MM.1S (cell line): Measurements from ENCODE around the gene FAF2.

ENCODE experiments used
- DNase-seq: peaks from one replicate; pipeline ENCODE4 v3.0.0-alpha.2; 2015
- H2AFZ ChIP-seq: fragments of 300-600 bp; sonication (generic); 2 replicates; pipeline ENCODE4 v1.6.0; 2016; ENCODE audit warnings: antibody characterized with exemption, low read length
- H3F3A ChIP-seq: fragments of 300-600 bp; sonication (generic); 2 replicates; pipeline ENCODE4 v1.6.1; 2016; ENCODE audit warnings: mild to moderate bottlenecking, antibody characterized with exemption, low read length, moderate library complexity, mixed read lengths; ENCODE audit not compliant: insufficient read depth
- H3K27ac ChIP-seq: fragments of 300-600 bp; sonication (generic); 2 replicates; pipeline ENCODE4 v1.5.1; 2016; ENCODE audit warnings: mild to moderate bottlenecking, low read length
- H3K27me3 ChIP-seq: fragments of 300-600 bp; sonication (generic); replicated peaks from 2 replicates; pipeline ENCODE4 v1.6.0; 2016; ENCODE audit warnings: low read length; ENCODE audit not compliant: insufficient read depth
- H3K36me3 ChIP-seq: fragments of 300-600 bp; sonication (generic); replicated peaks from 2 replicates; pipeline ENCODE4 v1.6.1; 2016; ENCODE audit warnings: mild to moderate bottlenecking, low read length, mixed read lengths; ENCODE audit not compliant: insufficient read depth
- H3K4me1 ChIP-seq: fragments of 300-600 bp; sonication (generic); 2 replicates; pipeline ENCODE4 v1.6.1; 2016; ENCODE audit warnings: low read length, mixed read lengths
- H3K4me2 ChIP-seq: fragments of 300-600 bp; sonication (generic); 2 replicates; pipeline ENCODE4 v1.6.0; 2016; ENCODE audit warnings: low read depth, low read length
- H3K4me3 ChIP-seq: fragments of 300-600 bp; sonication (generic); 2 replicates; pipeline ENCODE4 v1.5.1; 2016; ENCODE audit warnings: low read length, mixed read lengths
- H3K79me2 ChIP-seq: fragments of 300-600 bp; sonication (generic); 2 replicates; pipeline ENCODE4 v1.6.1; 2016; ENCODE audit warnings: mixed run types, low read length, mixed read lengths
- H3K9ac ChIP-seq: fragments of 300-600 bp; sonication (generic); 2 replicates; pipeline ENCODE4 v1.6.1; 2016; ENCODE audit warnings: low read length, mixed read lengths
- H3K9me2 ChIP-seq: fragments of 300-600 bp; sonication (generic); replicated peaks from 2 replicates; pipeline ENCODE4 v1.6.1; 2016; ENCODE audit warnings: mild to moderate bottlenecking, low read length, mixed read lengths; ENCODE audit not compliant: insufficient read depth
- H3K9me3 ChIP-seq: fragments of 300-600 bp; sonication (generic); replicated peaks from 2 replicates; pipeline ENCODE4 v1.6.1; 2016; ENCODE audit warnings: mild to moderate bottlenecking, low read length, mixed read lengths; ENCODE audit not compliant: insufficient read depth
- H4K20me1 ChIP-seq: fragments of 300-600 bp; sonication (generic); 2 replicates; pipeline ENCODE4 v1.6.1; 2016; ENCODE audit warnings: mild to moderate bottlenecking, low read length, moderate library complexity, mixed read lengths; ENCODE audit not compliant: insufficient read depth
- CTCF ChIP-seq: fragments of 300-600 bp; sonication (generic); IDR thresholded peaks from 2 replicates; pipeline ENCODE4 v1.5.1; 2016; ENCODE audit warnings: antibody characterized with exemption, low read length, mixed read lengths
- EZH2 ChIP-seq: fragments of 300-600 bp; sonication (generic); optimal IDR thresholded peaks from 2 replicates; pipeline ENCODE3; 2017; ENCODE audit warnings: low read depth, mild to moderate bottlenecking, antibody characterized with exemption, low read length, mixed read lengths
- EZH2phosphoT487 ChIP-seq: fragments of 300-600 bp; sonication (generic); IDR thresholded peaks from 2 replicates; pipeline ENCODE4 v1.6.1; 2018; ENCODE audit warnings: antibody characterized with exemption, low read length

Gene FAF2

GRCh38 chr5:176446028-176446665 lies 2.0 kb upstream of the FAF2 start:
- no peak overlapping the region for H2AFZ ChIP-seq
- no peak for DNase-seq
- no peak overlapping the region for H3K4me3 ChIP-seq
- no peak overlapping the region for H3K27ac ChIP-seq
- H3K79me2 ChIP-seq = peaks cover 29% of the 10 kb centered on the region
- H3F3A ChIP-seq = no peaks in the 10 kb centered on the region
- no peaks in the 10 kb centered on the region for H3K9me3 ChIP-seq
- no peak overlapping the region for H3K4me2 ChIP-seq
- H4K20me1 ChIP-seq = no peaks in the 10 kb centered on the region
- no peaks in the 10 kb centered on the region for H3K9me2 ChIP-seq
- H3K4me1 ChIP-seq = 0 out of 2 replicates have a peak, but pooled peaks cover 4% of the 10 kb centered on the region
- no peak overlapping the region for H3K9ac ChIP-seq
- no peaks in the 10 kb centered on the region for H3K36me3 ChIP-seq
- TF ChIP-seq EZH2phosphoT487 (no peak), CTCF (no peak), EZH2 (no peak)
- H3K27me3 ChIP-seq = peaks cover 6% of the 10 kb centered on the region; the same call in 1 of the 2 replicates

- peaks cover 2% of the 10 kb centered on the region; the same call in 1 of the 2 replicates for H3K27me3 ChIP-seq
- H4K20me1 ChIP-seq = no peaks in the 10 kb centered on the region
- TF ChIP-seq CTCF = no peak
- TF ChIP-seq EZH2 = no peak
- TF ChIP-seq EZH2phosphoT487 = no peak
- no peak for DNase-seq
- H3K9ac ChIP-seq = peak overlapping the region; percentile 85
- H3K4me2 ChIP-seq = peak overlapping the region; percentile 87
- H3K9me2 ChIP-seq = no peaks in the 10 kb centered on the region
- H3K79me2 ChIP-seq = peaks cover 35% of the 10 kb centered on the region
- peak overlapping the region; percentile 83 for H3K27ac ChIP-seq
- H3K36me3 ChIP-seq = no peaks in the 10 kb centered on the region
- no peaks in the 10 kb centered on the region for H3F3A ChIP-seq
- H3K4me3 ChIP-seq = peak overlapping the region; percentile 93
- peak overlapping the region; percentile 98 for H2AFZ ChIP-seq
- 0 out of 2 replicates have a peak, but pooled peaks cover 4% of the 10 kb centered on the region for H3K4me1 ChIP-seq
- no peaks in the 10 kb centered on the region for H3K9me3 ChIP-seq
These were observed 1.1 kb upstream of the FAF2 start for GRCh38 chr5:176446884-176447590.

DNA sequence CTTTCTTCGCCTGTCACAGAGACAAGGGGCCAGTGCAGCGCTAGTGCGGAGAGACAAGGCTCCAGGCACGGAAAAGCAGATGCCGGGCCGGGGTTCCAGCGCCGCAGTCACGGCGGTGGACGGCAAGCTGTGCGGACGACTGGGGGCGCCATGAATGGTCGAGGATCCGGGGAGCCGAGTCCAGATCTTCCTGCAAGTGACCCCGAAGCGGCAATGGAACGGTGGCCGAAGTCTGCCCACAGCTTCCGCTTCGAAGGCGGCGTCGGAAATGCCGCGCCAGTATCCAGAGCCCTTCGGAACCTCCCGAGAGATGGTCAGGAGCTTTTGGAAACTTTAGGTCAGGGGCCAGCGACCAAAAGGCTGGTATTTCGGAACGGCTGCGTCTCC lies 601 bp upstream of the FAF2 start:
- Histone ChIP-seq H3K4me2 (peak overlapping the region; percentile 87), H3K9ac (peak overlapping the region; percentile 85), H3K36me3 (no peaks in the 10 kb centered on the region), H3K27me3 (no peaks in the 10 kb centered on the region), H3K79me2 (peaks cover 40% of the 10 kb centered on the region), H4K20me1 (no peaks in the 10 kb centered on the region), H3K4me3 (peak overlapping the region; percentile 93), H2AFZ (peak overlapping the region; percentile 98), H3F3A (no peaks in the 10 kb centered on the region), H3K9me2 (no peaks in the 10 kb centered on the region), H3K27ac (peak overlapping the region; percentile 83), H3K9me3 (no peaks in the 10 kb centered on the region), H3K4me1 (0 out of 2 replicates have a peak, but pooled peaks cover 4% of the 10 kb centered on the region)
- TF ChIP-seq EZH2 = no peak
- TF ChIP-seq EZH2phosphoT487 = no peak
- no peak for TF ChIP-seq CTCF
- DNase-seq = peak; percentile 27
